RWPE1 (cell line): ENCODE results near the gene S1PR2.

Experiments used
- CTCF ChIA-PET: fragments of 350-600 bp; sonication (Branson Sonifier 250); formaldehyde crosslinking; extraction: SDS; loops from one replicate; lab custom pipeline; 2021; lab: Yijun Ruan, JAX
- POLR2A ChIA-PET: fragments of 400-600 bp; formaldehyde crosslinking; extraction: SDS; loops from one replicate; lab custom pipeline; 2020; ENCODE audit warnings: antibody characterized with exemption; ENCODE audit not compliant: low non-redundant PET; lab: Yijun Ruan, JAX
- DNase-seq: peaks from one replicate; pipeline ENCODE4 v3.0.0; 2012; ENCODE audit warnings: low spot score
- H3K27ac ChIP-seq: fragments of 450-650 bp; 2 replicates; pipeline ENCODE4 v1.5.1; 2017
- CTCF ChIP-seq: fragments of 450-650 bp; conservative IDR thresholded peaks from 2 replicates; pipeline ENCODE4 v1.5.1; 2017; ENCODE audit warnings: low read depth, mild to moderate bottlenecking

S1PR2 gene

GRCh38 chr19:10235003-10235402 lies 3.9 kb upstream of the S1PR2 start:
- H3K27ac ChIP-seq: no peak overlapping the region
- CTCF ChIA-PET: interaction anchor here (0.6 to 0.7 kb wide), 3 partner anchors 11 to 56 kb away, joined by 4 to 8 read pairs (median 4); no protein-coding TSS in a partner anchor
- no peak for TF ChIP-seq CTCF
- POLR2A ChIA-PET: interaction anchor here (0.7 kb wide), 1 partner anchor 119 kb away, joined by 6 read pairs; no protein-coding TSS in a partner anchor
- DNase-seq: no peak

GRCh38 chr19:10233946-10234345 lies 2.8 kb upstream of the S1PR2 start:
- DNase-seq: no peak
- TF ChIP-seq CTCF: no peak
- POLR2A ChIA-PET: interaction anchor here (0.6 kb wide), 1 partner anchor 77 kb away, joined by 3 read pairs; no protein-coding TSS in a partner anchor
- CTCF ChIA-PET: interaction anchor here (0.6 kb wide), 1 partner anchor 182 kb away, joined by 4 read pairs; no protein-coding TSS in a partner anchor
- no peak overlapping the region for H3K27ac ChIP-seq

GRCh38 chr19:10231612-10232228 lies 589 bp upstream of the S1PR2 start:
- ChIA-PET POLR2A (no interaction called here), CTCF (no interaction called here)
- TF ChIP-seq CTCF: no peak
- peak overlapping the region; percentile 58 for H3K27ac ChIP-seq
- DNase-seq: no peak

- POLR2A ChIA-PET: no interaction called here
These were observed 814 bp downstream of the S1PR2 start for GRCh38 chr19:10230173-10230860.

GRCh38 chr19:10228920-10229319 lies 2.2 kb downstream of the S1PR2 start:
- no peak overlapping the region for H3K27ac ChIP-seq
- ChIA-PET POLR2A (interaction anchor here (0.6 kb wide), 1 partner anchor 51 kb away, joined by 3 read pairs; no protein-coding TSS in a partner anchor), CTCF (interaction anchor here (0.6 to 2.8 kb wide), 4 partner anchors 9 to 1839 kb away, joined by 3 to 12 read pairs (median 5); partner anchors contain the start of gene DNMT1)
- DNase-seq: peak; percentile 35
- peak; percentile 43 for TF ChIP-seq CTCF

More at GRCh38 chr19:10230173-10230860, 814 bp downstream of the S1PR2 start:
- DNase-seq: no peak
- no peak for TF ChIP-seq CTCF
- H3K27ac ChIP-seq: peak overlapping the region; percentile 58
- CTCF ChIA-PET: interaction anchor here (0.6 to 2.8 kb wide), 2 partner anchors 20 to 30 kb away, joined by 3 to 12 read pairs; no protein-coding TSS in a partner anchor

- POLR2A ChIA-PET: no interaction called here
These were observed 2.7 kb downstream of the S1PR2 start for GRCh38 chr19:10228393-10228792.

More at GRCh38 chr19:10228393-10228792, 2.7 kb downstream of the S1PR2 start:
- TF ChIP-seq CTCF: no peak
- CTCF ChIA-PET: interaction anchor here (0.6 to 2.8 kb wide), 5 partner anchors 8 to 1839 kb away, joined by 3 to 12 read pairs (median 4); no protein-coding TSS in a partner anchor
- H3K27ac ChIP-seq: no peak overlapping the region
- no peak for DNase-seq
